GM12891 (cell line): ENCODE data around the gene FAM216B.

Source experiments
- PAX5 ChIP-seq: IDR thresholded peaks from 2 replicates; pipeline ENCODE4 v1.6.1; 2011; ENCODE audit warnings: low read length, moderate library complexity, mild to moderate bottlenecking; ENCODE audit not compliant: insufficient read depth, severe bottlenecking
- POLR2A ChIP-seq: IDR thresholded peaks from 2 replicates; pipeline ENCODE4 v1.6.1; 2011; ENCODE audit warnings: low read depth, low read length, control low read depth
- POLR2AphosphoS5 ChIP-seq: IDR thresholded peaks from 2 replicates; pipeline ENCODE4 v1.6.1; 2011; ENCODE audit warnings: low read depth, low read length, control low read depth
- POU2F2 ChIP-seq: IDR thresholded peaks from 2 replicates; pipeline ENCODE4 v1.6.1; 2011; ENCODE audit warnings: low read depth, mild to moderate bottlenecking, control low read depth, low read length, moderate library complexity

- TF ChIP-seq PAX5 (no peak), POLR2A (no peak), POLR2AphosphoS5 (no peak), POU2F2 (no peak)
Observed at GRCh38 chr13:42766016-42766415, 15.4 kb upstream of the FAM216B start.
